Activated naive CD4-positive, alpha-beta T cell treated with Interleukin-2 at 50 U/mL for 16 hours (primary cell): ENCODE results near the gene CACNB2.
"Not testable (repeated sequence)": the region's sequence is repeated elsewhere in the genome, so short reads cannot be mapped to it uniquely, and the experiment has no call there.

Experiments
- DNase-seq: peaks from one replicate; pipeline ENCODE4 v3.0.0-alpha.2; 2020

Gene CACNB2

DNA sequence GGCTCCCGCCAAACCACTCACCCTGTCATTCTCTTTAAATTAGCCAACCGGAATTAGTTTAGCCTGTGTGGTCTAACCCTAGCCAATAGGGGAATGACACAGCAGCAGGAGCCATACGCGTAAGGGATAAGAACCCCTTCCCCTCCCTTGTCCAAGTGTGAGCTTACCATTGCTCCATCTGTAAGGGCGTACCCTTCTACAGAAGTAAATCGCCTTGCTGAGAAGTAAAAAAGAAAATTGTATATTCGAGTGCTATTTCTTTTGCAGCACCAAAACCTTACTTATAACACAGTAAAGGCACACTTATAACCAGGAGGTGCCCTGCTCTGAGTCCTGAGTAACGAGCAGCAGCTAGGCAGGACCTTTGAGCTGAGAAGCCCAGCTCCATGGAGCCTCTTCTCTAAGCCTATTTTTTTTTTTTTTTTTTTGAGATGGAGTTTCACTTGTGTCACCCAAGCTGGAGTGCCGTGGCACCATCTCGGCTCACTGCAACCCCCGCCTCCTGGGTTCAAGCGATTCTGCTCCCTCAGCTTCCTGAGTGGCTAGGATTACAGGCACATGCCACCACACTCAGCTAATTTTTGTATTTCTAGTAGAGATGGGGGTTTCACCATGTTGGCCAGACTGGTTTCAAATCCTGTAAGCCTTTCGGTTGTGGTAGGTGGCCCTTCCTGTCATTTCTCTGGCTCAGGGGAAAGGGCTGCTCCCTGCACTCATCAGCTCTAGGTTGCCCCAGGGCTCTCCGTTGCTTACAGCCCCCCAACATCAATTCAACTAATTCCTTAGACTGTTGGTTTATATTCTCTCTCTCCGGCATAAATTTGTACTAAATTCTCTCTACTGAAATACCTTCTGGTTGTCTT, 437.8 kb downstream of the CACNB2 start:
- DNase-seq: no peak

DNA sequence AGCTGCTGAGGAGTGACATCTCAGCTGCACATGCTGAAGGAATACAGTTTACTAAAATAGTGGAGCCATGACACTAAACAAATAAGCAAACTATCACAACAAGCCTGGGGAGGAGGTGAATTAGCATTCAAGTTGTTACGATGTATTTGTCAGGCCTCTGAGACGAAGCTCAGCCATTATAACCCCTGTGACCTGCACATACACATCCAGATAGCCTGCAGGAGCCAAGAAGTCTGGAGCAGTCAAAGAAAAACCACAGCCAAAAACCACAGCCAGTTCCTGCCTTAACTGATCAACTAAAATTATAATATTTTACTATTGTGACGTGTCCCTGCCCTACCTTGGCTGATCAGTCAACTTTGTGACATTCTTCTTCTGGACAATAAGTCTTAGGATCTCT, 442.6 kb downstream of the CACNB2 start:
- no peak for DNase-seq

DNA sequence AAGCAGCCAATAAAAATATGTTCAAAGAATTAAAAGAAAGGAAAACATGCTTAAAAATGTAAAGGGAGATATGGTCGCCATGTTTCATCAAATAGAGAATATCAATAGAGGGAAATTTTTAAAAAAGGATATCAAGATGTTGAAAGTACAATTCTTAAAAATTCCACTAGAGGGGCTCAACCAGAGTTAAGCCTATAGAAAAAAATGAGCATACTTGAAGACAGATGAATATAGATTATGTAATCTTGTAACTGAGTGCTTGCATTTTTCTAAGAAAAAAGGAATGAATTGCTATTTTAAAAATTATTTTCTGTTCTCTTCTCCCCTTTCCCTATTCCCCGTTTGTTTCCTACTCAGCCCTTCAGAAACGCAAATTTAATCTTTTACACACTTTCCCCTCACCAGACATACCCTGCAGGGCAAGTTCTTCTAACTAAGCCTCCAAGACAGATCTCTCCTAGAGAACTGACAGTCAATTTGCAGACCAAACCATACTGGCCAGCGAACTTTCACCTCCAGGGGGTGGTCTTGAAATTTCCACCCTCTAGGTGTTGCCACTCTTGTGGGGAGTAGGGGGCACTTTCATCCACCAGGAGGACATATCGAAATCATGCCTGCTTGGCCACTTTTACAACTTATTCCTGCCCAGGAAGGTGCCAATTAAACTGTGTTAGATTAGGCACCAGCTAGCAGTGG, 443.5 kb downstream of the CACNB2 start:
- DNase-seq: no peak

DNA sequence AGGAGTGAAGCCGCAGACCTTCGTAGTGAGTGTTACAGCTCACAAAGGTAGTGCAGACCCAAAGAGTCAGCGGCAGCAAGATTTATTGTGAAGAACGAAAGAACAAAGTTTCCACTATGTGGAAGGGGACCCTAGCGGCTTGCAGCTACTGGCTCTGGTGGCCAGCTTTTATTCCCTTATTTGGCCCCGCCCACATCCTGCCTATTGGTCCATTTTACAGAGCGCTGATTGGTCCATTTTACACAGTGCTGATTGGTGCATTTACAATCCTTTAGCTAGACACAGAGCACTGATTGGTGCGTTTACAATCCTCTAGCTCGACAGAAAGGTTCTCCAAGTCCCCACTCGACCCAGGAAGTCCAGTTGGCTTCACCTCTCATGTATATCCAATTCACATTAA, 446.4 kb downstream of the CACNB2 start:
- not testable (repeated sequence) for DNase-seq

DNA sequence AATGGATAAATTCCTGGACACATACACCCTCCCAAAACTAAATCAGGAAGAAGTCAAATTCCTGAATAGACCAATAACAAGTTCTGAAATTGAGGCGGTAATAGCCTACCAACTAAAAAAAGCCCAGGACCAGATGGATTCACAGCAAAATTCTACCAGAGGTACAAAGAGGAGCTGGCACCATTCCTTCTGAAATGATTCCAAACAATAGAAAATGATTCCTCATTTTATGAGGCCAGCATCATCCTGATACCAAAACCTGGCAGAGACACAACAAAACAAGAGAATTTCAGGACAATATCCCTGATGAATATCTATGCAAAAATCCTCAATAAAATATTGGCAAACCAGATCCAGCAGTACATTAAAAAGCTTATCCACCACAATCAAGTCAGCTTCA, 450.9 kb downstream of the CACNB2 start:
- not testable (repeated sequence) for DNase-seq
